NCI-H2081 treated with DMSO at 0.1 percent for 48 hours (cell line): Measurements from ENCODE around the gene PRSS22.

Experiments used
- DNase-seq: peaks from one replicate; lab custom pipeline; 2025; lab: John Stamatoyannopoulos, UW

Gene PRSS22

DNA sequence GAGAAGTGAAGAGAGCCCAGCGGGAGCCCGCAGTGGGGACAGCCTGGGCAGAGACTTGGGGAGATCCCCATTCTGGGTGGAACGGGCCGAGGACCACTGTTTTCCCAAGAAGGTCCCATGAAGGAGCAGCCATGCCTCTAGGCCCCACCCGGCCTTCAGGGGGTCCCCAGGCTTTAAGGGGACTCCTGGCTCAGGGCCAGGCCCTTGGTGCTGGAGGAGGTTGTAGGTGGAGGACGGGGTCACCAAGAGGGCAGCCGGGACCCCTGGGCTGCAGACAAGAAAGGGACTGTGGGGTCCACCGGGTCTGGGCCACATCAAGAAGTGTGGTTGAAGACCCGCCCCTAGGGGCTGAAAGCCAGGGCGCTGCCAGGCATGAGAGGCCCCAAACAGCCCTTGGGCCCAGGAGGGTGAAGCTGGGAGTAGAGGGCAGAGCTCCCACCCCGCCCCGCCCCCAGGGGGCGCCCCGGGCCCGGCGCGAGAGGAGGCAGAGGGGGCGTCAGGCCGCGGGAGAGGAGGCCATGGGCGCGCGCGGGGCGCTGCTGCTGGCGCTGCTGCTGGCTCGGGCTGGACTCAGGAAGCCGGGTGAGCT, 41.1 kb downstream of the PRSS22 start, which contains the start of gene PRSS21:
TSS of gene PRSS21 (plus strand) at position 487 of the 589 bp plus-strand sequence. CDS start at position 519, 32 bp downstream.
- no peak for DNase-seq

- no peak for DNase-seq
Observed at GRCh38 chr16:2815299-2815771, 42.6 kb downstream of the PRSS22 start.

GRCh38 chr16:2814551-2815298, 43.2 kb downstream of the PRSS22 start:
- DNase-seq = no peak

GRCh38 chr16:2813771-2814221, 44.2 kb downstream of the PRSS22 start:
- no peak for DNase-seq

GRCh38 chr16:2811703-2812471, 46.1 kb downstream of the PRSS22 start:
- DNase-seq = no peak

DNA sequence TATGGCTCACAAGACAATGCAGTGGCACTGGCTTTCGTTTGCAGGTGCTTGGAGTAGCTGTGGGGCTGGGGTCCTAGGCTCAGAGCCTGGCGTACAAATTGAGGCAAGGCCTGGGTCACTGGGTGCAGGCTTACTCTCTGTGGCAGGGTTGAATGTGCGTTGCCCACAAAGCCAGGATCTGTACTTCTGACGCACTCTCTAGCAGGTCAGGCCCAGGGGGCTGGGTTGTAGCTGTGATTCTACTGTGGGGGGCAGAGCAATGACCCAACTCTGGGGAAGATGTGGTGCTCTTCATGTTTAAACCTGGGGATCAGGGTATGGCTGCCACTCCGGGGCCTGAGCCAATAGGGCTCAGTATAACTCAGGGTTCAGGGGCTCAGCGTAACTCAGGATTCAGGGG, 47.3 kb downstream of the PRSS22 start:
- DNase-seq = no peak

DNA sequence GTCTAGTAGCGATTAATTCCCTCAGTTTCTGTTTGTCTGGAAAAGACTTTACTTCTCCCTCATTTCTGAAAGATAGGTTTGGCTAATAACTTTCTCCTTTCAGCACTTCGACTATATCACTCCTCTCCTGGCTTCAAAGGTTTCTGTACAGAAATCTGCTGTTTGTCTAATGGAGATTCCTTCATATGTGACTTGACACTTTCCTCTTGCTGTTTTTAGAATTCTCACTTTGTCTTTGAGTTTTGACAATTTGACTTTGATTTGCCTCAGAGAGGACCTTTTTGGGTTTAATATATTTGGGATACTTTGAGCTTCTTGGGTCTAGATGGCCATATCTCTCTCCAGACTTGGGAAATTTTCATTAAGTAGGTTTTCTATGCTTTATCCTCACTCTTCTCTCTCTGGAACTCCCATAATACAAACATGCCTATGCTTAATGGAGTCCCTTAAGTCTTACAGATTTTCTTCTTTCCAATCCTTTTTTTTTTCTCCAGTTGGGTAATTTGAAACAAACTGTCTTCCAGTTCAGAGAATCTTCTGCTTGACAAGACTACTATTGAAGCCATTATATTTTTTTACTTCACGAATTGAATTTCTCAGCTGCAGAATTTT, 48.7 kb downstream of the PRSS22 start:
- no peak for DNase-seq

GRCh38 chr16:2808181-2808580, 49.8 kb downstream of the PRSS22 start:
- DNase-seq = no peak

DNA sequence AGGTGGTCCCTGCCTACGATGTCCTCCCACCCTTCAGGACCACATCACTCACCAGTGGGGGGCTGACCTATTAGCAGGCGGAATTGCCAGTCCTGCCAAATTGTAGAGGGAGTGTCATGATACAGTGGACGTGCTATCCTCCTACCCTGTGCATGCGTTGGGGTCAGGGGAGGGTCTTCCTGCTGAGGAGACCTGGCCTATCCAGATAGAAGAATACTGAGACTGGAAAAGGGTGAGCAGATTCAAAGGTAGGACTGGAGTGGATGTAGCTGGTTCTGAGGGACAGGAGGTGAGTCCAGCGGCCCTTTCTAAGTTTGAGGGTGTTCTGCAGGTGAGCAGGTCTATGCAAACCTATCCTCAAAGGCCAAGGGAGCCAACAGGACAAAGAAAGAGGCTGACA, 51.7 kb downstream of the PRSS22 start:
- DNase-seq = no peak

DNA sequence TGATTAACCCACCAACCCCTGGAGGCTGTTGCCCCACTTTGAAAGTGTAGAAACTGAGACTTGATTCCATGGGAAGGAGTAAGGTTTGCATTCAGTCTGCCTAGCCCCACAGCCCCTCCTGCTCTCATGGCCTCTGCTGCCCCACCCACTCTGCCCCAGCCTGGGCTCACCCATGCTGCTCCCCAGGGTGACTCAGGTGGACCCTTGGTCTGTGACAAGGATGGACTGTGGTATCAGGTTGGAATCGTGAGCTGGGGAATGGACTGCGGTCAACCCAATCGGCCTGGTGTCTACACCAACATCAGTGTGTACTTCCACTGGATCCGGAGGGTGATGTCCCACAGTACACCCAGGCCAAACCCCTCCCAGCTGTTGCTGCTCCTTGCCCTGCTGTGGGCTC, 53.2 kb downstream of the PRSS22 start:
- no peak for DNase-seq

DNA sequence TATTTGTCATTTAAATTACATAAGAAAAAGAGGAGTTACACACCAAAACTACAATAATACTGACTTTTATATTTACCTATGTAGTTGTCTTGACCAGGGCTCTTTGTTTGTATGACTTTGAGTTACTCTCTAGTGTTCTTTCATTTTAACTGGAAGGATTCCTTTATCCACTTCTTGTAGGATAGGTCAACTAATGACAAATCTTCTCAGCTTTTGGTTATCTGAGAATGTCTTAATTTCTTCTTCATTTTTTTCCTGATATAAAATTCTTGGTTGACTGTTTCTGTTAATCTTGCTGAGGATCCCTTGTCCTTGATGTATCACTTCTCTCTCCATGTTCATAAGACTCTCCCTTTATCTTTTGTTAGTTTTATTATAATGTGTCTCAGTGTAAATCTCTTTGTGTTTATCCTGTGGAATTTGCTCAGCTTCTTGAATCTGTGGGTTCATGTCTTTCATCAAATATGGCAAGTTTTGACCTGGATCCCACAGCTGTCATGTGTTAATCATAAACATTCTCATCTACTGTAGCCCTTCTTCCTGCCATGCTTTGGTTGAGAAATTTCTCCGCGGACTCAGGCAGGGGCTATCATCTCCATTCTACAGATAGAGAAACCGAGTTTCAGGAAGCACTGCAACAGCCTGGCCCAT, 54.3 kb downstream of the PRSS22 start:
- no peak for DNase-seq
